MCF 10A (cell line): ENCODE data around the gene DDX28. TPM values are rescaled to one million over a fixed set of nuclear protein-coding genes. Genes with fewer than 3 reads are reported as not detected.
"Not testable (repeated sequence)": the region's sequence is repeated elsewhere in the genome, so short reads cannot be mapped to it uniquely, and the experiment has no call there.

Source experiments
- BruUV-seq: library from RNA; stranded (reverse); fragments of 400-500 nt; replicated peaks from 2 replicates; lab custom pipeline; 2021; lab: Mats Ljungman, UMichigan
- CTCF ChIA-PET: fragments of 300-600 bp; sonication (Branson Sonifier 250); formaldehyde crosslinking; extraction: SDS; loops from one replicate; lab custom pipeline; 2021; ENCODE audit warnings: antibody characterized with exemption, inconsistent platforms; lab: Yijun Ruan, JAX
- POLR2A ChIA-PET: fragments of 300-600, 350-650 bp; sonication (Branson Sonifier 250); formaldehyde crosslinking; extraction: SDS; loops from one replicate; lab custom pipeline; 2020; ENCODE audit warnings: antibody characterized with exemption, inconsistent platforms; lab: Yijun Ruan, JAX
- DNase-seq: peaks from one replicate; pipeline ENCODE4 v3.0.0-alpha.2; 2018; ENCODE audit not compliant: unreplicated experiment
- H3K27ac Mint-ChIP-seq: one replicate; pipeline ENCODE4 v1.8.0; 2022; ENCODE audit warnings: mild to moderate bottlenecking, low read depth, mixed read lengths; ENCODE audit not compliant: unreplicated experiment
- H3K27me3 Mint-ChIP-seq: one replicate; pipeline ENCODE4 v1.8.0; 2022; ENCODE audit warnings: mixed read lengths; ENCODE audit not compliant: insufficient read depth, unreplicated experiment
- H3K36me3 Mint-ChIP-seq: one replicate; pipeline ENCODE4 v1.8.0; 2022; ENCODE audit warnings: mild to moderate bottlenecking, moderate library complexity, mixed read lengths; ENCODE audit not compliant: insufficient read depth, unreplicated experiment
- H3K4me1 Mint-ChIP-seq: one replicate; pipeline ENCODE4 v1.8.0; 2022; ENCODE audit warnings: mixed read lengths; ENCODE audit not compliant: insufficient read depth, unreplicated experiment
- H3K4me3 Mint-ChIP-seq: one replicate; pipeline ENCODE4 v1.8.0; 2022; ENCODE audit warnings: mild to moderate bottlenecking, moderate library complexity, mixed read lengths; ENCODE audit not compliant: unreplicated experiment
- H3K9me3 Mint-ChIP-seq: one replicate; pipeline ENCODE4 v1.8.0; 2022; ENCODE audit warnings: mixed read lengths; ENCODE audit not compliant: unreplicated experiment
- CTCF ChIP-seq: fragments of 200-600 bp; IDR thresholded peaks from one replicate; pipeline ENCODE4 v1.8.0; 2022; ENCODE audit warnings: antibody characterized with exemption, mild to moderate bottlenecking; ENCODE audit not compliant: unreplicated experiment
- intact Hi-C: fragments of 100-400 bp; cut with micrococcal nuclease; formaldehyde crosslinking; loops from 2 replicates; pipeline ENCODE4 v1.14.1; 2022
- total RNA-seq: library from RNA; stranded (reverse); gene quantifications from 2 replicates; pipeline ENCODE4 v1.2.3, GENCODE V29; 2022

DDX28 gene
- total RNA-seq, 1 experiment from 2014 or later: 11.7 TPM

- DNase-seq: no peak
- Mint-ChIP-seq H3K9me3 (no peaks in the 10 kb centered on the region), H3K27ac (peak overlapping the region; percentile 59), H3K4me1 (peaks cover 15% of the 10 kb centered on the region), H3K36me3 (no peaks in the 10 kb centered on the region), H3K4me3 (no peak overlapping the region), H3K27me3 (no peaks in the 10 kb centered on the region)
- ChIA-PET POLR2A (interaction anchor here (0.5 to 2.7 kb wide), 6 partner anchors 8 to 231 kb away, joined by 3 to 31 read pairs (median 4); partner anchors contain the start of genes DDX28 and DUS2), CTCF (interaction anchor here (0.5 to 4.7 kb wide), 11 partner anchors 11 to 323 kb away, joined by 3 to 26 read pairs (median 3); no protein-coding TSS in a partner anchor)
- no peak for TF ChIP-seq CTCF
- intact Hi-C loops: no loop called here
- BruUV-seq: no TSS peak
Measured at GRCh38 chr16:68005211-68005610, 17.8 kb downstream of the DDX28 start.

- CTCF ChIA-PET: interaction anchor here (0.9 to 4.7 kb wide), 4 partner anchors 9 to 38 kb away, joined by 3 to 26 read pairs (median 4); no protein-coding TSS in a partner anchor
- no peak for TF ChIP-seq CTCF
- no peaks in the 10 kb centered on the region for H3K9me3 Mint-ChIP-seq
- H3K27me3 Mint-ChIP-seq: no peaks in the 10 kb centered on the region
- BruUV-seq: no TSS peak
- no peaks in the 10 kb centered on the region for H3K36me3 Mint-ChIP-seq
- DNase-seq: no peak
- intact Hi-C loops: no loop called here
- POLR2A ChIA-PET: interaction anchor here (0.6 kb wide), 1 partner anchor 45 kb away, joined by 3 read pairs; no protein-coding TSS in a partner anchor
- H3K4me3 Mint-ChIP-seq: no peak overlapping the region
- H3K27ac Mint-ChIP-seq: no peak overlapping the region
- peaks cover 15% of the 10 kb centered on the region for H3K4me1 Mint-ChIP-seq
Measured at GRCh38 chr16:68003031-68003430, 20.0 kb downstream of the DDX28 start.

- DNase-seq: no peak
- intact Hi-C loops: no loop called here
- H3K4me1 Mint-ChIP-seq: peaks cover 7% of the 10 kb centered on the region
- no peaks in the 10 kb centered on the region for H3K9me3 Mint-ChIP-seq
- no peak overlapping the region for H3K4me3 Mint-ChIP-seq
- no peak overlapping the region for H3K27ac Mint-ChIP-seq
- TF ChIP-seq CTCF: no peak
- H3K27me3 Mint-ChIP-seq: no peaks in the 10 kb centered on the region
- BruUV-seq: no TSS peak
- ChIA-PET POLR2A (no interaction called here), CTCF (interaction anchor here (0.6 to 2.0 kb wide), 2 partner anchors 9 to 24 kb away, joined by 3 to 9 read pairs; no protein-coding TSS in a partner anchor)
- H3K36me3 Mint-ChIP-seq: no peaks in the 10 kb centered on the region
Measured at GRCh38 chr16:68000450-68000849, 22.6 kb downstream of the DDX28 start.

GRCh38 chr16:67999985-68000384 lies 23.0 kb downstream of the DDX28 start:
- H3K4me1 Mint-ChIP-seq: peaks cover 5% of the 10 kb centered on the region
- H3K9me3 Mint-ChIP-seq: no peaks in the 10 kb centered on the region
- DNase-seq: no peak
- H3K36me3 Mint-ChIP-seq: no peaks in the 10 kb centered on the region
- no peak for TF ChIP-seq CTCF
- no peak overlapping the region for H3K4me3 Mint-ChIP-seq
- intact Hi-C loops: no loop called here
- no TSS peak for BruUV-seq
- ChIA-PET CTCF (interaction anchor here (0.6 to 2.0 kb wide), 2 partner anchors 8 to 24 kb away, joined by 3 to 9 read pairs; no protein-coding TSS in a partner anchor), POLR2A (no interaction called here)
- H3K27ac Mint-ChIP-seq: no peak overlapping the region
- H3K27me3 Mint-ChIP-seq: no peaks in the 10 kb centered on the region

GRCh38 chr16:67998779-67999688 lies 24.0 kb downstream of the DDX28 start, which contains the start of gene DPEP2:
TSS of gene DPEP2 (minus strand) at chr16:67999484. CDS start at chr16:67993212, 6,272 bp downstream.
- H3K4me1 Mint-ChIP-seq, DNase-seq, H3K27me3 Mint-ChIP-seq, H3K9me3 Mint-ChIP-seq, BruUV-seq, H3K27ac Mint-ChIP-seq, intact Hi-C loops, H3K4me3 Mint-ChIP-seq, H3K36me3 Mint-ChIP-seq: not testable (repeated sequence)
- ChIA-PET POLR2A (interaction anchor here (0.8 kb wide), 1 partner anchor 9 kb away, joined by 6 read pairs; no protein-coding TSS in a partner anchor), CTCF (interaction anchor here (0.6 to 1.3 kb wide), 4 partner anchors 13 to 259 kb away, joined by 3 to 4 read pairs (median 3); no protein-coding TSS in a partner anchor)
